ENCODE data around the gene BHLHE40.
A peak's percentile ranks its signal among the peaks of the same experiment; 100 is the strongest.

Gene BHLHE40

DNA sequence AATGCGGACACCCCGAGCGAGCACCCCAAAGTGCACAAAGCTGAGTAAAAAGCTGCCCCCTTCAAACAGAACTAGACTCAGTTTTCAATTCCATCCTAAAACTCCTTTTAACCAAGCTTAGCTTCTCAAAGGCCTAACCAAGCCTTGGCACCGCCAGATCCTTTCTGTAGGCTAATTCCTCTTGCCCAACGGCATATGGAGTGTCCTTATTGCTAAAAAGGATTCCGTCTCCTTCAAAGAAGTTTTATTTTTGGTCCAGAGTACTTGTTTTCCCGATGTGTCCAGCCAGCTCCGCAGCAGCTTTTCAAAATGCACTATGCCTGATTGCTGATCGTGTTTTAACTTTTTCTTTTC, 5.3 kb downstream of the BHLHE40 start:
- DNase-seq: no peak

DNA sequence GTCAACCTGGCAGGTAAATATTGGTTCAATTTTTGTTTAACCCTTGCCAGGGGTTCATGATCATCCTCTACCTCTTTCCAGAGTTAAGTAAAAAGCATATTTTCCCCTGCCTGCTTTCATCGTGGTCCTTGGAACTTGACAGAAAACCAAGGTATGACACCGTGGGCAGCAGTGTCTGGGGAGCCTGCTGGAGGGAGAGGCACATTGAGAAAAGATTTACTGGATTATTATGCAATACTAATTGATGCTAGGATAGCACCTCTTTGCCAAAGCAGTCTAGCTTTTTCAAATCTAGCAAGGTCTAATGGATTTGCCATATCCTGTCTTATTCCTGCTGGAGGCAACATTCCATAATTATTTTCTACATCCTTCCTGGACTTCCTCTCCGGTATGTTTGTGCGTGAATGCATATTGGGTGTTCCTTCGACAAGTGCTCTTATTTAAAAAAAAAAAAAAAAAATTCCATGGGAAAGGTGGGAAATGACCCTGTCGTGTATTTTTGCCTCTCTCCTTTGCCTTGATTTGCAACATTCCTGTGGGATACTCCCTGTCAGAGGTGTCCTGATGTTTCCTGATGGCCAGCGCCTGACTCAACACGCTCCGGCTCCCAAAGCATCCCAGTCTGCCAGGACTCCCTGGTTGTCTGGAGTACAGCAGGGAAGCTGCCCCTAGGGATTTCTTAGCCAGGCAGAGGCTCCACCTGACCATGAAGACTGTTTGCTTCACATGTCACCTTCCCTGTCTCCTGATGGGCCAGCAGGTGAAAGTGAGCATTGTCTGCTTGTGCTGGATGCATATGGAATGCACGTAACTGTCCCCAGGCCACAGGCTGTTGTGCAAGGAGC, 6.3 kb downstream of the BHLHE40 start:
- DNase-seq: no peak

DNA sequence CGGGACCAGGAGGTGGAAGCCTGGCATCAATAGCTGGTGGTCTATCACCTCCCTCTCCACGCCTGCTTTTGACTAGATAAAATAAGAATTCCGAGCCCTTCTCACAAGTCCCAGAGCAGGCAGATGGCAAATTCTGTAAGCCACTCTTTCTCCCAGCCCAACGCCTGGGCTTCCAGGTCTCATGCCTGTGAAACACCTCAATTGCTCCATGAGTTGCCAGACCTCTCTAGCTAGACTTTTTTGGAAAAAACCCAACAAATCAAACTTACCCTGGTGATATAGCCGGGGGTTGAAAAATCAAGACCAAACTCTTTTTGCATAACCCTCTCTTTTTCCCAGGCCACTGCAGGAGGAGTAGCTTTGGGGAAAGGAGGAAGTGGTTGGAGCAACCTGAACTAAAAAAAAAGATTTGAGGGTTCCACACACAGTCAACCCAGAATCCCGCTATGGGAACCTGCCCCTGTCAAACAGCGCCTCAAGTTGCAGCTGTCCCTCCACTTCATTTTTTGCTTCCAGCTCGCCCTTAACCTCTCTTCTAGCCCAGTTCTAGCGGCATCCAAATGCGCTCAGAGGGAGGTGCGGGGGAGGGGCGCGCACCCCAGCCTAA, 7.0 kb downstream of the BHLHE40 start:
- no peak for DNase-seq

DNA sequence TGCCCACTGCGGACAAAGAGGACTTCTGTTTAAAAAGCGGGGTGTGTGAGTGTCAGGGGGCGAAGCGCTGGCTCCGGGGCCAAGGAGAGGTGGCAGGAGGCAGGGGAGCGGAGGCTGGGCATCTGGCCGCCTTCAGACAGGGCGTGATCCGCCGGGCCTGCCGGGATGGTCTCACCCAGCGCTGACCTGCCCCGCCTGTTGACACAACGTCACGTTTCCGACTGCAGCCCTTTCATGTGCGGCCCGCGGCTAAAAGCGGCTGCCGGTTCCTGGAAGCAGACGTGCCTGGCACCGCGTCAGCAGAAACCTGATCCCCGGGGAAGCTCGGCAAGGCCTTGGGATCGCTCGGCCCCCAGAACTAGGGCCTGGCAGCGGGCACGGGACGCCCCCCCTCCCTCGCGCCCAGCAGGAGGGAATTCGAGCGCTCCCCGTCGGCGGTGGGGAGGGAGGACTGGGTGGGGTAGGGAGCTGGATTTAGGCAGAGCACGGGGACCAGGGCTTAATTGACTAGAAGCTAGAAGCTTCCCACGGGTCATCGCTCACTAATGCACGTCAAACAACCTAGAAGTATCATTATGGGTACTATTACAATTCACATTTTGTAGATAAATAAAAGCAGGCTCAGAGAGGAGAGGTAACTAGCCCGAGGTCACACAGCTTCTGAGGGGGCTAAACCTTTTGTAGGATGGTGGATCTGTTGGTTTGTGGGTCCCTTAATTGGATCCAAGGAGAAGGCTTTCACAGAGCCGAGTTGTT, 7.7 kb downstream of the BHLHE40 start:
- peak; percentile 89 to 92 for DNase-seq

DNA sequence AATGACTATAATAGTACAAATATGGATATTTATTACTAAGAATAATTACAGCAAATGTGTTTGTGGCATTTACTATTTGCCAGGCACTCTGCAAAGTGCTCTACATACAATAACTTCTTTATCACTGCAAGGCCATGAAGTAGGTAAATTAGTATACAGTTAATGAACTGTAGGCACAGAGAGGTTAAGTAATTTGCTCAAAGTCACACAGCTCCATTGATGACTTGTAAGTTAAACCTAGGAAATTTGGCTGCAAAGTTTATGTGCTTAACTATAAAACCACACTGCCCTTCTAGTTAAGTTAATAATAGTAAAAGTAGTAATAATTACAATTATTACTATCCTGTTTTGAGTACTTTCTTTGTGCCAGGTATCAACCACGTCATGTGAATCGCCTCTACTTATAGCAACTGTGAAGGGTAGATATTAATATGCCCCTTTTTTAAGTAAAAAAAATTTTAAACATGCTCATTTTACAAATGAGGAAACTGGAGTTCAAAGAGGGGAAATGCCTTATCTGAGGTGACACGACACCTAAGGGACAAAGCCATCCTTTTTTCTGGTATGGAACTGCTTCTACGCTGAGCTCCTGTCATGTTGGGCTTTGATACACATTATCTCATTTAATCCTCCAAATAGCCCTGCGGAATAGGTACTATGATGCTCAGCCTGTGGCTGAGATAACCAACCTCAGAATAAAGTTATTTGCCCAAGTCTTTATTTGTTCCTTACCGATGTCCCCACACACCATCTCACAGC, 8.5 kb downstream of the BHLHE40 start:
- DNase-seq: no peak

DNA sequence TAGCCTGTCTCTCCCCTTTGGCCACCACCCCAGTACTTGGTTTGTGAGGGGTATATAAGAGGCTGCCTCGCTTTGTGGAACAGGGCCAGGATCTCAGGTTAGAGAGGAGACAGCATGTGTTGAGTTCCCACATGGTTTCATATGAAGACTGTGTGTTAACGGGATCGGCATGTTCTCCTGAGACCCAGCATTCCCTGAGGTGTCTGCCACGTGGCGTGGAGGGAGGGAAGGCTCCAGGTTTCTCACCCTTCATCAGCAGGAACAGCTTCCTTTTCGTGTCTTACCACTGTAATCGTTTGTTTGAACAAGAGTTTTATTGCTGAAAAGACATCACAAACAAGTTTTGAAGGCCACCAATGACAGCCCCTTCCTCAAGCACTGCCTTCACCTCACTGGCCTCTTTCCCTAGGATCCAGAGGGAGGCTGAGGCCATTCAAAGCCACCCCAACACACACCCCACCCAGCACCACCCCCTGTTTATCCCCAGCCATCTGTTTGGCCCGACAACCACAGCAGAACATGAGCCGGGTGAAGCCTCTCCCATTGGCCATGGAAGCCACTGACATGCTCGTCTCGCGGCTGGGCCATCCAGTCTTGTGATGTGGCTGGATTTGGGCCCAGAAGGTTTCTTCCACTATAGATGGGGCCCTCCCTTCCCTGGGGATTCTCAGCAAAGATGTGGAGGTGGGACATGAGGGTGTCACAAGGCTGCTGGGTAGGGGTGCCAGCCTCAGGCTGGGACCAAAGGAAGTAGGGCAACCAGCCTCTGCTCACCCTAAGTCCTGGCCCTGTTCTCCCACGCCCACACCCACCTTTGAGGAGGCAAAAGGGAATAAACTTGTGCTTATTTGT, 10.0 kb downstream of the BHLHE40 start:
- DNase-seq: no peak

DNA sequence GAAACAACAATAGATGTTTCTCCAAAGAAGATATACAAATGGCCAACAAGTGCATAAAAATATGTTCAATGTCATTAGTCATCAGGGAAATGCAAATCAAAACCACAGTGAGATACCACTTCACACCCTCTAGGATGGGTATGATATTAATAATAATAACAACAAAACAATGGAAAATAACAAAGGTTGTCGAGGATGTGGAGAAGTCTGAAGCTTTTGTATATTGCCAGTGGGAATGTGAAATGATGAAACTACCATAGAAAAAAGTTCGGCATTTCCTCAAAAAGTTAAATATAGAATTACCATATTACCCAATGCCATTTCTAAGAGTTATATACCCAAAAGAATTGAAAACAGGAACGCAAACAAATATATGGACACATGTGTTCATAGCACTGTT, 10.8 kb downstream of the BHLHE40 start:
- DNase-seq: no peak

DNA sequence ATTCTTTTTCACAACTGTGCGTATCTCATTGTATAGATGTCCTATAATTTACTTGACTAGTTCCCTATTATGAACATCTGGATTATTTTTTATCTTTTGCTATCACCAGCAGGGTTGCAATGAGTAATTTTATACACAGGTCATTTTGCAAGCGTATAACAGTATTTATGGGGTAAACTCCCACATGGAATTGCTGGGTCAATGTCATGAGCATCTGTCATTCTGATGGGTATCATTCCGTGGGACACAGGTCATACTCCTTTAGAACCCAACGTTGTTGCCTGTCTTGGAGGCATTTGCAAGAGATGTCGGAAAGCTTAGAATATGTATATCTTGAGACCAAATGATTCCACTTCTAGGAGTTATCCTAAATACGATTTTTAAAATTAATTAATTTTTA, 12.9 kb downstream of the BHLHE40 start:
- DNase-seq: no peak

DNA sequence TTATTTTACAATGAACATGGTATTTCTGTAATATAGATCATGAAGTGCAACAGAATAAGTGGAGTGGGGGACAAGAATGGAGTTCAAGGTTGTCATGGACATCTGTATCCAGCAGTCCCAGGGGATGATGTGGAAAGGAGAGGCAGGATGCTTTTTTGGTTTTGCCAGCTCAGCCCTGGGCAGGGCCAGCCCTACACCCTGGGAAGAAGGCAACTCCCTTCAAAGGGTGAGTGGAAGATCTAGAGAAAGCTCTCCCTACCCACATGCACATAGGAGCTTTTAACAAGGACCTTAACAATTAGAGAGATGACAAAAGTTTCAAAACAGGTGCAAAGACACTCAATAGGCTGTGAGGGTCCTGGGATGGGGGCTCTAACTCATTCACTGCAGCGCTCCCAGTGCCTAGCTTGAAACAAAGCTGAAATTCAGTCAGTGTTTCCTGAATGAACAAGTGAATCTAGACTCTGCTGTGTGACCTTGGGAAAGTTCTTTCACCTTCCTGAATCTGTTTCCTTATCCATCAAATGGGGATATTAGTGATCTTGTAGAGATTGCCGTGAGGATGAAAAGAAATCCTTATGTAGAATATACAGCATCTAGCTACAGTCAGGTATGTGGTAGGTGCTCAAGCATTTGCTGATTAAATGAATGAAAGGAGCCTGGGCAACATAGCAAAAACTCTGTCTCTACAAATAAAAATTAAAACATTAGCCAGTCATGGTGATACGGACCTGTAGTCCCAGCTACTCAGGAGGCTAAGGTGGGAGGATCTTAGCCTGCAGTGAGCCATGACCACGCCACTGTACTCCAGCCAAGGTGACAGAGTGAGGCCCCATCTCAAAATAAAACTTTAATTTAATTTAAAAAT, 14.3 kb downstream of the BHLHE40 start:
- no peak for DNase-seq

DNA sequence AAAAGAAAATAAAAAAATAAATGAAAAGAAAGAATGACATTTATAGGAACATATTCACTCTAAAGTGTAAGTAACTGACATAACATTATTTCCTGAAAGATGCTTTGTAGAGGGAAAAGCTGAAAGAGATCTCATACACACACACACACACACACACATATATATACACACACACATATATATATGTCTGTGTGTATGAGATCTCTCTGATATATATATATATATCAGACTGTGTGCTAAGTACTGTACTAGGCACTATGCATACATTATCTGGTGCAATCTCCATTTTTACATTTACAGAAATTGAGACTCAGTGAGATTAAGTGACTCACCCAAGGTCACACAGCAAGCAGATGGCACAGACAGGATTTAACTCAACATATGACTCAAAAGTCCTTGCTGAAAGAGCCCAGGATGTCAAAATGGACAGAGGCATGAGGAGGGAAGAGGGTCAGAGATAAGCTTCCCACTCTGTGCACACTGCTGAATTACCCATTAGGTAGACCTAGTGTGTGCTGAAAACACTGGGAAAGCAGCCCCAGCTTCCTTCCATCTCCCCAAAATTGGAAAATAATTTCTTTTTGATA, 15.0 kb downstream of the BHLHE40 start:
- no peak for DNase-seq

DNA sequence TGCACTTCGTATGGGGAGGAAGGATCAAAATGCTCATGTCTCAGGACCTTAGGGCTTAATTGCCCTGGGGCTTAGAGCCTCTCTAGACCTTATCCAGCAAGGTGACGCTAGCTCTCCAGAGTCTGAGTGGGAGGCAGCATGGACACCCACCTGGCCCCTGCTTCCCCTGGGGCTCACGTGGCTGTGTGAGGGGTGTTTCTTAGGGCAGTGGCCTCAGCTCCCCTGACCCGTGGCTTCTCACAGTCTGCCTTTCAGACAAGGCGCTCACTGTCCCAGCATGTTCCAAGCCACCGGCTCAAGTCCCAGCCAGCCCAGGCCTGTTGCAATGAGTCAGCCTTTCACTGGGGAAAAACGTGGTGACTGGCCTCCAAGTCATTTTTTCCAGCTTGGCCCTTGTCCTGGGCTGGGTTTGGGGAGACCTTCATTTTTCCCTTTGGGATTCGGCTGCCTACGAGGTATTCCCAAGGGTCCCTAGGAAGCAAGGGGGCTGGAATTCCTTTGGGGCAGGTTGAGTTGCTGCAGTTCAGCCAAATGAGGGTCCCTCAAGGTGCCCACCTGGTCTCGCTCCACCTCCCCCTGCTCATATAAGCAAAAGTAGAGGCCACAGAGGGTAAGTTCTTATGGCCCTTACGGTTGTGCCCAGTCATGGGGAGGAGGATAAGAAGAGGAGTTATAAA, 15.7 kb downstream of the BHLHE40 start:
- no peak for DNase-seq

DNA sequence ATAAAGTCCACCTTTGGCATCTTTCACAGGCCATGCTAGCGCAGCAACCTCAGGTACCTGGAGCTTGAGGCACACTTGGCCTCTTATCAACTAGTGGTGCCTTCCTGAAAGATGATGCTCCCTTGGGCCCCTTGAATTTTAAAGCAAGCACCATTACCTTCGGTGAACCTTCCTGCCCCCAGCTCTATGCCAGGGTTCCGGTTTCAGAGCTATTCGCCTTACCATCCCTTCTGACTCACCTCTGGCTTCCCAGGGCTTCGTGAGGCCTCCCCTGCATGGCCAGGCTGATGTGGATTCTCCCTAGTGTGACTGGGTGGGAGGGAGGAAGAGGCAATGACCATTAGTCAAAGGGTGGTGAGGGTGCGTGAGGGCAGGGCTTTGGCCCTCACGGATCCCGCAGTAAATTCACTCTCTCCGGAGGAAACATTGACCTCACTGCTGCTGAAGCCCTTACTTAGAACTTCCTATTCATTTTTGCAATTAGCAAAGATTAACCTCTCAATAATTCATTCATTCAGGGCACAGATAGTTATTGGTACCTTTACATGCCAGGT, 16.3 kb downstream of the BHLHE40 start:
- no peak for DNase-seq

DNA sequence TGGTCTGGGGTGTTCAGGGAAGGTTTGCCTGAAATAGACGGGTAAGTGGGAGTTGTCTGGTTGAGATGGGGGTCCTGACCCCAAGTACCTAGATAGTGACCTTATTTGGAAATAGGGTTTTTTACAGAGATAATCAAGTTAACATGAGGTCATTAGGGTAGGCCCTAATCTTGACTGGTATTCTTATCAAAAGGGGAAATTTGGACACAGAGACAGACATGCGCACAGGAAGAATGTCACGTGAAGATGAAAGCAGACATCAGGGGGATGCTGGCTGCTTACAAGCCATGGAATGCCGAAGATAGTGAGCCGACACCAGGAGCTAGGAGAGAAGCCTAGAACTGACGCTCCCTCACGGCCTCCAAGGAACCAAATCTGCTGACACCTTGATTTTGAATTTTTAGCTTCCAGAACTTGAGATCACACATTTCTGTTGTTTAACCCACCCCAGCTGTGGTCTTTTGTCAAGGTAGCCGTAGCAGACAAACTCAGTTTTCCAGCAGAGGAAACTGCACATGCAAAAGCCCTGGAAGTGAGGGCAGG, 17.1 kb downstream of the BHLHE40 start:
- no peak for DNase-seq

DNA sequence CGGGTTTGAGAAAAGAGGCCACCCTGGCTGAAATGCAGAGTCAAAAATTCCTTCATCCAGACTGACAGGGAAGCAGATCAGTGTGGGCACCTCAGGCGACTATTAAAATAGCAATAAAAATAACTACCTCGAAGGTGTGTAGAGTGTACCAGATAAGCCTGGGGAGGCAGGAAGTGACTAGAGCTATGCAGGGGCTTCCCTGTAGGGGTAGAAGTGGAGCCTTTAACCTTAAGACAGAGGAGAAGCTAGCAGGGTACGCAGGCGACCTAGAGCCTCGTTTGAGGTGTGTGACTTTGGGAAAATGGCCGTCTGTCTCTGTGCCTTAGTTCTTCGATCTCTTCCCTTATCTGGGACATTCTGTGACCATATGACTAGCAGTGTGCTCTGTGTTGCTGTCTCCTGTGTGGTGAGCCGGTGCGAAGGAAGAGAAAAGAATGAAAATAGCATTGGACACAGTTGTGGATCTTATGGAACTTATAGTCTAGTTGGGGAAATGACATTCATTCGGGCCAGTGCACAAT, 17.6 kb downstream of the BHLHE40 start:
- DNase-seq: no peak

DNA sequence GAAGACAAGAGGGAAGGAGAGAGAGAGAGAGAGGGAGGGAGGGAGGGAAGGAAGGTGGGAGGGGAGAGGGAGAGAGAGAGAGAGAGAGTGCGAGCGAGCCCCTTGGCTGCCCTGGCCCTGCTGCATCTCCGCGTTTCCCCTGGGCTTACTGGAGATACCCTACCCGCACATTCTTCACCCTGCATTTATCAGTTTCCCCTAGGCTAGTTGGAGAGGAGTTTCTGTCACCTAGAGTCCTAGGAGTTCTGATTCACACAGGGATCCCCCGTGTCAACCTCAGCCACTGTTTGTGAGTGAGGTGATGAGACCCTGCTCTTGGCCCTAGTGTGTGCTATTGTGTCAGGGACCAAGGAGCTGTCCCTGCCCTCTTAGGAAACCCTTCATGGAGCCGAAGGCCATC, 18.7 kb downstream of the BHLHE40 start:
- DNase-seq: no peak

DNA sequence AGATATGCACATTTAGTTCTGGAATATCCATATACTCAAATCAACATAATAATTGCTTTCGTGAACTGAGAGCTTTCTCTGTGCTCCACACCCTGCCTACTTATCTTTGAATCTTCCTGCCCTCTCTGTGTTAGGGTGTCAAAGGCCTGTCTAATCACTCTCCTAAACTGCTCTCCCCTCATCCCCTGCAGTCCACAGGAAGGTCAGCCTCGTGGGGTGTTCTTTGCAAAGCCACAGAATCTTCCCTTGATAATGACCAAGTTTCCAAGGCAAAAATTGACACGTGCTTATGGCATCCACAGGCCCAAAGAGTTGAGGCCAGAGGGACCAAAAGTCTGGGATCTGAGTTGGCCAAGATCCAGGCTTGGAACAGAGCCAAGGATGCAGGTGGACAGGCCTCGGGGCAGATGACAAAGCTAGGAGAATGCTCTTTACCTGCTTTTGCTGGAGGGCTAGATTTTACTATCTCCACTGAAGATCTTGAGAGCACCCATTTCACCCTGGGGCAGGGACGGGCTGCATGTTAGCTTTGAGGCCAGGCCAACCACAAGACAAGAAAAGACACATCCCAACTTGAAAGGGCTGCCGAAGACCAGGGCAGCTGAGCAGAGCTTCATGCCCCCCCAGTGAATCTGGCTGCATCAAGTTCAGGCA, 20.4 kb downstream of the BHLHE40 start:
- no peak for DNase-seq

DNA sequence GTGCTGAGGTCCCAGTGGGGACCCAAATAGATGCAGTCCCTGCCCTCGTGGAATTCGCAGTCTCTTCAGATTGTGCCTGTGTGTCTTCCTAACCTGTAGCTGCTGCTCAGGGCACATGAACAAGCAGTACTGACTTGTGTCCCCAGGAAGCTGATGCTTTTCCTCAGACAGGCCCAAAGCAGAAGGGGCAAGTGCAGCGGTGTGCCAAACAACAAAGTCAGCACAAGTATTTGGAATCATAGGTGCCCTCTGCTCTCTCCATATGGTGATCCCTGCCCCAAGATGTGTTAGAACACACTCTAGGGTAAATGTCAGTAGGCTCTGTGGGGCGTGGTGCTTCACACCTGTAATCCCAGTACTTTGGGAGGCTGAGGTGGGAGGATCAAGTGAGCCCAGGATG, 21.9 kb downstream of the BHLHE40 start:
- no peak for DNase-seq

DNA sequence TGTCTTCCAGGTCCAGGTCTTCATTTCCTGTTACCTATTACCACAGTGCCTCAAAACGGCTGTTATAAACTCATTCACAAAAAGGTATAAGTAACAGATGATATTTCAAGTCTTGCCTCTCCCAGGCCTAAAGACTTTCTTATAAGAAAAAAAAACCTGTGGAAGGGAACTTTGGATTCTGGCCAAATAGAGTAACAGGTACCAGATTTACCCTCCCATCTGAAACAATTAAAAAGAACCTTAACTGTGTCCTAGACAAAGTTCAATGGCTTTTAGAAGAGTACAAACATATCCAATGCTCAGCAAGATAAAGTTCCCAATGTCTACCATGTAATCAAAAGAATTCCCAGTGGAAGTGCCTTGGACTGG, 22.6 kb downstream of the BHLHE40 start:
- DNase-seq: no peak

Measured in CD4-positive, alpha-beta T cell treated with Interferon alpha-2 for 1 hour (primary cell).